Endothelial cell of umbilical vein (primary cell): ENCODE results near the gene CD300LB. TPM values are rescaled to one million over a fixed set of nuclear protein-coding genes. Genes with fewer than 3 reads are reported as not detected.

Source experiments
- BruUV-seq: library from RNA; stranded (reverse); fragments of 400-500 nt; replicated peaks from 2 replicates; lab custom pipeline; 2021; lab: Mats Ljungman, UMichigan
- CTCF ChIA-PET: fragments of 300-600, 350-600 bp; sonication (Branson Sonifier 250); formaldehyde crosslinking; loops from one replicate; lab custom pipeline; 2021; ENCODE audit warnings: antibody characterized with exemption, inconsistent platforms; lab: Charles Lee
- POLR2A ChIA-PET: fragments of 300-600, 350-600 bp; sonication (Branson Sonifier 250); formaldehyde crosslinking; loops from one replicate; lab custom pipeline; 2021; ENCODE audit warnings: antibody characterized with exemption, inconsistent platforms; lab: Charles Lee
- DNase-seq: peaks from one replicate; pipeline ENCODE4 v3.0.0-alpha.2; 2011; ENCODE audit warnings: low read depth, low spot score
- FAIRE-seq: peaks from 2 replicates; lab custom pipeline; 2011; peaks lifted over from hg19 to GRCh38; lab: Jason Lieb, UNC
- H2AFZ ChIP-seq: 2 replicates; pipeline ENCODE4 v1.6.0; 2012; ENCODE audit warnings: low read depth, low read length, control low read depth, inconsistent platforms
- H3K27ac ChIP-seq: 2 replicates; pipeline ENCODE4 v1.5.1; 2011; ENCODE audit warnings: low read depth, mild to moderate bottlenecking, control low read depth, low read length, moderate library complexity; ENCODE audit not compliant: insufficient read depth
- H3K27me3 ChIP-seq, 2 experiments: 2 replicates each; pipeline versions ENCODE4 v1.6.0 to v1.6.1; 2011; ENCODE audit warnings: low read length in 2 of 2, mixed read lengths in 1 of 2; ENCODE audit not compliant: control insufficient read depth in 2 of 2, insufficient read depth in 2 of 2
- H3K36me3 ChIP-seq, 2 experiments: 2 replicates in 1 of 2; 3 replicates in 1 of 2; pipeline ENCODE4 v1.5.1; 2011; ENCODE audit warnings: low read length in 2 of 2, mild to moderate bottlenecking in 1 of 2, moderate library complexity in 1 of 2; ENCODE audit not compliant: control insufficient read depth in 2 of 2, insufficient read depth in 2 of 2; ENCODE audit errors: extremely low read depth in 1 of 2
- H3K4me1 ChIP-seq: 3 replicates; pipeline ENCODE4 v1.5.1; 2011; ENCODE audit warnings: mild to moderate bottlenecking, low read length; ENCODE audit not compliant: control insufficient read depth, insufficient read depth; ENCODE audit errors: extremely low read depth
- H3K4me2 ChIP-seq: 2 replicates; pipeline ENCODE4 v1.6.1; 2011; ENCODE audit warnings: low read length, control low read depth, mixed read lengths; ENCODE audit not compliant: insufficient read depth
- H3K4me3 ChIP-seq, 3 experiments: fragments of 200-600 bp in 1 of 3; sonication (generic), shearing (Covaris generic) in 1 of 3; replicated peaks in 1 of 3; 2 replicates each; pipeline ENCODE4 v1.5.1; 2011 to 2016; ENCODE audit warnings: control low read depth in 3 of 3, low read length in 3 of 3, mild to moderate bottlenecking in 2 of 3, inconsistent platforms in 1 of 3, low read depth in 1 of 3, moderate library complexity in 1 of 3; ENCODE audit not compliant: insufficient read depth in 1 of 3
- H3K79me2 ChIP-seq: 2 replicates; pipeline ENCODE4 v1.6.0; 2012; ENCODE audit warnings: low read length, inconsistent platforms; ENCODE audit not compliant: control insufficient read depth, insufficient read depth
- H3K9ac ChIP-seq: replicated peaks from 2 replicates; pipeline ENCODE3; 2011; ENCODE audit warnings: low read length, control low read depth; ENCODE audit not compliant: insufficient read depth; ENCODE audit errors: extremely low read depth
- H3K9me1 ChIP-seq: replicated peaks from 3 replicates; pipeline ENCODE4 v1.6.0; 2011; ENCODE audit warnings: mild to moderate bottlenecking, low read length; ENCODE audit not compliant: control insufficient read depth, insufficient read depth; ENCODE audit errors: extremely low read depth
- H3K9me3 ChIP-seq: replicated peaks from 2 replicates; pipeline ENCODE4 v1.5.1; 2012; ENCODE audit warnings: low read length, inconsistent platforms; ENCODE audit not compliant: control insufficient read depth, insufficient read depth
- H4K20me1 ChIP-seq: replicated peaks from 2 replicates; pipeline ENCODE3; 2011; ENCODE audit warnings: mild to moderate bottlenecking, low read length; ENCODE audit not compliant: control insufficient read depth, insufficient read depth; ENCODE audit errors: extremely low read depth
- EZH2 ChIP-seq: IDR thresholded peaks from 2 replicates; pipeline ENCODE4 v1.6.1; 2012; ENCODE audit warnings: borderline replicate concordance, low read depth, mild to moderate bottlenecking, moderate library complexity, low read length, inconsistent platforms; ENCODE audit not compliant: severe bottlenecking
- FOS ChIP-seq: IDR thresholded peaks from 2 replicates; pipeline ENCODE4 v1.6.1; 2011; ENCODE audit warnings: mild to moderate bottlenecking, low read length, moderate library complexity, borderline replicate concordance; ENCODE audit not compliant: insufficient read depth
- GATA2 ChIP-seq: IDR thresholded peaks from 2 replicates; pipeline ENCODE4 v1.7.0; 2011; ENCODE audit warnings: low read depth, mild to moderate bottlenecking, moderate library complexity, mixed read lengths, low read length; ENCODE audit not compliant: insufficient read length, insufficient read depth
- JUN ChIP-seq: IDR thresholded peaks from 2 replicates; pipeline ENCODE4 v1.6.1; 2011; ENCODE audit warnings: borderline replicate concordance, low read depth; ENCODE audit not compliant: insufficient read length, insufficient read depth
- MYC ChIP-seq: IDR thresholded peaks from one replicate; pipeline ENCODE4 v1.6.1; 2011; ENCODE audit warnings: mild to moderate bottlenecking, low read depth, low read length
- POLR2A ChIP-seq: IDR thresholded peaks from 2 replicates; pipeline ENCODE4 v1.6.1; 2012; ENCODE audit warnings: low read depth, mild to moderate bottlenecking, control low read depth, low read length
- POLR2AphosphoS5 ChIP-seq: IDR thresholded peaks from 2 replicates; pipeline ENCODE4 v1.6.1; 2012; ENCODE audit warnings: low read depth, mild to moderate bottlenecking, control low read depth, low read length, moderate library complexity; ENCODE audit not compliant: insufficient read depth
- dilution Hi-C: fragments of 300-500 bp; cut with MboI; formaldehyde crosslinking; loops from one replicate; pipeline ENCODE4 v1.15.0; 2019; ENCODE audit warnings: low sequenced_read_pairs; ENCODE audit not compliant: extremely low pct_ligation_motif_present
- intact Hi-C: fragments of 100-400 bp; cut with micrococcal nuclease; formaldehyde crosslinking; loops from one replicate; pipeline ENCODE4 v1.10.0; 2022
- polyA plus RNA-seq, 4 experiments: library from polyadenylated mRNA; depleted of rRNA in 3 of 4; stranded (reverse) in 3 of 4; unstranded in 1 of 4; fragments of >200 nt; gene quantifications; 2 replicates each; pipeline versions ENCODE4 v1.2.1 to v1.2.3, GENCODE V29; 2011 to 2012; ENCODE audit warnings: missing spikeins in 1 of 4
- total RNA-seq: library from RNA; stranded (reverse); gene quantifications from 2 replicates; pipeline ENCODE4 v1.2.3, GENCODE V29; 2021
- TF ChIP-seq, protein P1 (sequence below): IDR thresholded peaks from 2 replicates; pipeline ENCODE4 v1.6.1; 2011; ENCODE audit not compliant: insufficient read depth, insufficient read length
- TF ChIP-seq, protein P2 (sequence below), 2 donors: IDR thresholded peaks; 1 replicate in 1 of 2; 2 replicates in 1 of 2; pipeline ENCODE4 v1.5.1; 2011; ENCODE audit warnings: low read length in 2 of 2, mild to moderate bottlenecking in 2 of 2, moderate library complexity in 2 of 2, control low read depth in 1 of 2, inconsistent platforms in 1 of 2, low read depth in 1 of 2; ENCODE audit not compliant: insufficient read depth in 1 of 2; ENCODE audit errors: extremely low read depth in 1 of 2

Gene CD300LB
- total and polyA plus RNA-seq, 2 donors (not counting 3 experiments of a cell fraction or from before 2014, with no cell fraction given) = not detected

DNA sequence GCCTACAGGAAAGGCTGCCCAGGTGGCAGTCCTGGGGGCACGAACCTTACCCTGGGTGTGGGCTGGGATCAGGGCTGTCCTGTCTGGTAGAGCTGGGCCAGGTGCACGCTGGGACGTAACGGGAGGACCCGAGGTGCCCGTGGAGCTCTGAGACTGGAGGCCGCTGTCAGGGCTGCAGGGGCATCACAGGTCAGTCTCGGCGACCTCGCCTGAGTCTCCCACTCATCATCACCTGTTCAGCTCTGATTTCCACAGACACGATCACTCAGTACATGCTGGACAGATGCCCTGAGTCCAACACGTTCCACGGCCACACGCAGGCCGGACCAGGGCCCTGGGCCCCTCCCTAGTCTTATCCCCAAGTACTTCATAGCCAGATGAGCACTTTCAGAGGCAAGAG lies 19.3 kb upstream of the CD300LB start:
- H3K4me2 ChIP-seq = no peak overlapping the region
- no peaks in the 10 kb centered on the region for H3K36me3 ChIP-seq
- H2AFZ ChIP-seq = no peak overlapping the region
- H3K9ac ChIP-seq = no peak overlapping the region
- POLR2A ChIA-PET = no interaction called here
- DNase-seq (no peak), FAIRE-seq (no peak)
- no peak overlapping the region for H3K27ac ChIP-seq
- H3K4me1 ChIP-seq = no peaks in the 10 kb centered on the region
- no peaks in the 10 kb centered on the region for H3K9me1 ChIP-seq
- no peaks in the 10 kb centered on the region for H3K79me2 ChIP-seq
- TF ChIP-seq JUN = no peak
- TF ChIP-seq POLR2AphosphoS5 = no peak
- TF ChIP-seq, protein P1, sequence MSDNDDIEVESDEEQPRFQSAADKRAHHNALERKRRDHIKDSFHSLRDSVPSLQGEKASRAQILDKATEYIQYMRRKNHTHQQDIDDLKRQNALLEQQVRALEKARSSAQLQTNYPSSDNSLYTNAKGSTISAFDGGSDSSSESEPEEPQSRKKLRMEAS = no peak
- TF ChIP-seq, protein P2, sequence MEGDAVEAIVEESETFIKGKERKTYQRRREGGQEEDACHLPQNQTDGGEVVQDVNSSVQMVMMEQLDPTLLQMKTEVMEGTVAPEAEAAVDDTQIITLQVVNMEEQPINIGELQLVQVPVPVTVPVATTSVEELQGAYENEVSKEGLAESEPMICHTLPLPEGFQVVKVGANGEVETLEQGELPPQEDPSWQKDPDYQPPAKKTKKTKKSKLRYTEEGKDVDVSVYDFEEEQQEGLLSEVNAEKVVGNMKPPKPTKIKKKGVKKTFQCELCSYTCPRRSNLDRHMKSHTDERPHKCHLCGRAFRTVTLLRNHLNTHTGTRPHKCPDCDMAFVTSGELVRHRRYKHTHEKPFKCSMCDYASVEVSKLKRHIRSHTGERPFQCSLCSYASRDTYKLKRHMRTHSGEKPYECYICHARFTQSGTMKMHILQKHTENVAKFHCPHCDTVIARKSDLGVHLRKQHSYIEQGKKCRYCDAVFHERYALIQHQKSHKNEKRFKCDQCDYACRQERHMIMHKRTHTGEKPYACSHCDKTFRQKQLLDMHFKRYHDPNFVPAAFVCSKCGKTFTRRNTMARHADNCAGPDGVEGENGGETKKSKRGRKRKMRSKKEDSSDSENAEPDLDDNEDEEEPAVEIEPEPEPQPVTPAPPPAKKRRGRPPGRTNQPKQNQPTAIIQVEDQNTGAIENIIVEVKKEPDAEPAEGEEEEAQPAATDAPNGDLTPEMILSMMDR (IDR thresholded peaks at IDR 0.05; ENCODE audit: extremely low read depth in 1 of 2, insufficient read depth in 1 of 2, low read depth in 1 of 2, low read length in 2 of 2) = no peak
- TF ChIP-seq MYC = no peak
- TF ChIP-seq GATA2 = no peak
- TF ChIP-seq EZH2 = no peak
- no peak for TF ChIP-seq POLR2A
- TF ChIP-seq FOS = no peak
- intact Hi-C loops (no loop called here), dilution Hi-C loops (no loop called here)
- CTCF ChIA-PET = no interaction called here
- H4K20me1 ChIP-seq = no peaks in the 10 kb centered on the region
- H3K4me3 ChIP-seq = no peak overlapping the region
- H3K27me3 ChIP-seq = no peaks in the 10 kb centered on the region
- no TSS peak for BruUV-seq
- no peaks in the 10 kb centered on the region for H3K9me3 ChIP-seq
